Forelimb muscle (tissue), 1 donor: ENCODE results near the gene ZNF501. TPM values are rescaled to one million over a fixed set of nuclear protein-coding genes. Genes with fewer than 3 reads are reported as not detected.
A peak's percentile ranks its signal among the peaks of the same experiment; 100 is the strongest.

Source experiments
- DNase-seq: peaks from one replicate; pipeline ENCODE4 v3.0.0-alpha.2; 2013; ENCODE audit warnings: low read depth
- polyA plus RNA-seq: library from polyadenylated mRNA; unstranded; fragments of 120-200 nt; gene quantifications from one replicate; pipeline ENCODE4 v1.2.1, GENCODE V29; 2013; ENCODE audit not compliant: insufficient read length

Gene ZNF501
- 5.1 TPM for polyA plus RNA-seq

GRCh38 chr3:44729384-44729910, at the start of gene ZNF501:
ZNF501 (plus strand) TSS chr3:44729635; CDS start chr3:44734422, 4,787 bp downstream.
- peak; percentile 80 for DNase-seq

GRCh38 chr3:44680921-44681455, 48.4 kb upstream of the ZNF501 start:
- DNase-seq = no peak

GRCh38 chr3:44682182-44682896, 47.1 kb upstream of the ZNF501 start:
- DNase-seq = no peak

- DNase-seq = peak; percentile 25
Measured at GRCh38 chr3:44685128-44685800, 44.2 kb upstream of the ZNF501 start.

- DNase-seq = no peak
Measured at GRCh38 chr3:44687898-44688297, 41.5 kb upstream of the ZNF501 start.

- peak; percentile 81 for DNase-seq
Measured at GRCh38 chr3:44712455-44713075, 16.9 kb upstream of the ZNF501 start, which contains the start of gene ZNF502. ZNF502 (plus strand) TSS chr3:44712660; CDS start chr3:44720262, 7,602 bp downstream.

- no peak for DNase-seq
Measured at GRCh38 chr3:44721231-44722102, 8.0 kb upstream of the ZNF501 start.

- no peak for DNase-seq
Measured at GRCh38 chr3:44722103-44722401, 7.4 kb upstream of the ZNF501 start.

GRCh38 chr3:44734646-44735168, 5.3 kb downstream of the ZNF501 start:
- DNase-seq = no peak

GRCh38 chr3:44761101-44761423, 31.6 kb downstream of the ZNF501 start:
- DNase-seq = no peak

GRCh38 chr3:44761424-44762169, 32.2 kb downstream of the ZNF501 start, which contains the start of the genes KIAA1143 and KIF15:
KIAA1143 (minus strand) TSS chr3:44761619; CDS start chr3:44761602, 17 bp downstream.
KIF15 (plus strand) TSS chr3:44761794; CDS start chr3:44761866, 72 bp downstream.
- peak; percentile 91 for DNase-seq

GRCh38 chr3:44762170-44762677, 32.8 kb downstream of the ZNF501 start:
- DNase-seq = no peak

- DNase-seq = no peak
Measured at GRCh38 chr3:44762690-44763089, 33.3 kb downstream of the ZNF501 start.

GRCh38 chr3:44764248-44764647, 34.8 kb downstream of the ZNF501 start:
- DNase-seq = no peak

GRCh38 chr3:44771424-44772098, 42.1 kb downstream of the ZNF501 start:
- no peak for DNase-seq

- DNase-seq = no peak
Measured at GRCh38 chr3:44772099-44772442, 42.6 kb downstream of the ZNF501 start.

- DNase-seq = no peak
Measured at GRCh38 chr3:44782891-44783290, 53.5 kb downstream of the ZNF501 start.
